IPS-20b (cell line): Measurements from ENCODE around the gene ZBP1.

Experiments used
- H3K27ac ChIP-seq: one replicate; pipeline ENCODE4 v1.5.1; 2013; ENCODE audit warnings: low read length
- H3K27me3 ChIP-seq: 2 replicates; pipeline ENCODE4 v1.6.1; 2013; ENCODE audit warnings: mild to moderate bottlenecking, low read length, inconsistent platforms; ENCODE audit not compliant: insufficient read depth
- H3K36me3 ChIP-seq: 2 replicates; pipeline ENCODE4 v1.6.1; 2013; ENCODE audit warnings: low read depth, mild to moderate bottlenecking, inconsistent platforms, low read length, moderate library complexity; ENCODE audit not compliant: insufficient read depth
- H3K4me1 ChIP-seq: 2 replicates; pipeline ENCODE4 v1.6.1; 2013; ENCODE audit warnings: mild to moderate bottlenecking, control low read depth, inconsistent platforms, low read length, moderate library complexity; ENCODE audit not compliant: insufficient read depth
- H3K4me3 ChIP-seq: 2 replicates; pipeline ENCODE4 v1.5.1; 2013; ENCODE audit warnings: mild to moderate bottlenecking, low read length, inconsistent platforms
- H3K9ac ChIP-seq: 2 replicates; pipeline ENCODE4 v1.6.1; 2013; ENCODE audit warnings: low read depth, mild to moderate bottlenecking, inconsistent platforms, low read length, moderate library complexity
- H3K9me3 ChIP-seq: 2 replicates; pipeline ENCODE4 v1.6.1; 2013; ENCODE audit warnings: mild to moderate bottlenecking, low read depth, low read length, inconsistent platforms; ENCODE audit not compliant: insufficient read depth

Gene ZBP1

GRCh38 chr20:57663241-57663640 is 43.0 kb upstream of the ZBP1 start:
- peaks cover 12% of the 10 kb centered on the region; the same call in 1 of the 2 replicates for H3K4me1 ChIP-seq
- no peaks in the 10 kb centered on the region for H3K27me3 ChIP-seq
- no peak overlapping the region; the same call in 1 of the 2 replicates for H3K9ac ChIP-seq
- no peak overlapping the region for H3K27ac ChIP-seq
- H3K4me3 ChIP-seq: no peak overlapping the region
- H3K36me3 ChIP-seq: peaks cover 11% of the 10 kb centered on the region; the same call in 1 of the 2 replicates
- no peaks in the 10 kb centered on the region for H3K9me3 ChIP-seq

- Histone ChIP-seq H3K27ac (no peak overlapping the region), H3K4me1 (peaks cover 6% of the 10 kb centered on the region; the same call in 1 of the 2 replicates), H3K36me3 (peaks cover 17% of the 10 kb centered on the region; the same call in 1 of the 2 replicates), H3K4me3 (no peak overlapping the region), H3K9me3 (no peaks in the 10 kb centered on the region), H3K27me3 (no peaks in the 10 kb centered on the region), H3K9ac (no peak overlapping the region; the same call in none of the 2 replicates)
These were observed 42.4 kb upstream of the ZBP1 start for GRCh38 chr20:57662456-57663240.

GRCh38 chr20:57661746-57662455 is 41.7 kb upstream of the ZBP1 start:
- Histone ChIP-seq H3K9me3 (no peaks in the 10 kb centered on the region), H3K4me1 (peaks cover 6% of the 10 kb centered on the region; the same call in 1 of the 2 replicates), H3K36me3 (peaks cover 23% of the 10 kb centered on the region; the same call in 1 of the 2 replicates), H3K27ac (no peak overlapping the region), H3K9ac (no peak overlapping the region; the same call in 1 of the 2 replicates), H3K27me3 (no peaks in the 10 kb centered on the region), H3K4me3 (no peak overlapping the region)

- no peaks in the 10 kb centered on the region for H3K27me3 ChIP-seq
- peaks cover 1% of the 10 kb centered on the region; the same call in 1 of the 2 replicates for H3K4me1 ChIP-seq
- no peaks in the 10 kb centered on the region for H3K9me3 ChIP-seq
These were observed 40.9 kb upstream of the ZBP1 start for GRCh38 chr20:57660922-57661745.

GRCh38 chr20:57660181-57660921 is 40.1 kb upstream of the ZBP1 start:
- Histone ChIP-seq H3K4me3 (no peak overlapping the region), H3K9ac (no peak overlapping the region), H3K9me3 (no peaks in the 10 kb centered on the region), H3K27ac (no peak overlapping the region), H3K36me3 (peaks cover 29% of the 10 kb centered on the region; the same call in 1 of the 2 replicates), H3K4me1 (no peaks in the 10 kb centered on the region), H3K27me3 (no peaks in the 10 kb centered on the region)

More at GRCh38 chr20:57660922-57661745, 40.9 kb upstream of the ZBP1 start:
- Histone ChIP-seq H3K27ac (no peak overlapping the region), H3K36me3 (peaks cover 29% of the 10 kb centered on the region; the same call in 1 of the 2 replicates), H3K9ac (no peak overlapping the region), H3K4me3 (no peak overlapping the region)

- no peak overlapping the region for H3K27ac ChIP-seq
- peaks cover 29% of the 10 kb centered on the region; the same call in 1 of the 2 replicates for H3K36me3 ChIP-seq
- H3K9ac ChIP-seq: no peak overlapping the region
These were observed 39.4 kb upstream of the ZBP1 start for GRCh38 chr20:57659517-57660180.

GRCh38 chr20:57658833-57659516 is 38.7 kb upstream of the ZBP1 start:
- peaks cover 29% of the 10 kb centered on the region; the same call in 1 of the 2 replicates for H3K36me3 ChIP-seq
- H3K27ac ChIP-seq: no peak overlapping the region
- H3K9ac ChIP-seq: no peak overlapping the region
- H3K4me3 ChIP-seq: no peak overlapping the region
- no peaks in the 10 kb centered on the region for H3K9me3 ChIP-seq
- H3K4me1 ChIP-seq: peaks cover 2% of the 10 kb centered on the region; the same call in 1 of the 2 replicates
- H3K27me3 ChIP-seq: no peaks in the 10 kb centered on the region

More at GRCh38 chr20:57659517-57660180, 39.4 kb upstream of the ZBP1 start:
- no peak overlapping the region for H3K4me3 ChIP-seq
- H3K9me3 ChIP-seq: no peaks in the 10 kb centered on the region
- H3K4me1 ChIP-seq: no peaks in the 10 kb centered on the region; the same call in 1 of the 2 replicates
- H3K27me3 ChIP-seq: no peaks in the 10 kb centered on the region

GRCh38 chr20:57658447-57658832 is 38.2 kb upstream of the ZBP1 start:
- Histone ChIP-seq H3K27ac (no peak overlapping the region), H3K36me3 (peaks cover 29% of the 10 kb centered on the region; the same call in 1 of the 2 replicates), H3K9ac (no peak overlapping the region)

GRCh38 chr20:57657535-57658446 is 37.6 kb upstream of the ZBP1 start:
- peaks cover 2% of the 10 kb centered on the region for H3K4me1 ChIP-seq
- no peak overlapping the region for H3K4me3 ChIP-seq
- H3K9ac ChIP-seq: no peak overlapping the region
- H3K27ac ChIP-seq: no peak overlapping the region
- no peaks in the 10 kb centered on the region for H3K27me3 ChIP-seq
- H3K36me3 ChIP-seq: peaks cover 29% of the 10 kb centered on the region; the same call in 1 of the 2 replicates
- no peaks in the 10 kb centered on the region for H3K9me3 ChIP-seq

More at GRCh38 chr20:57658447-57658832, 38.2 kb upstream of the ZBP1 start:
- no peaks in the 10 kb centered on the region for H3K9me3 ChIP-seq
- no peak overlapping the region for H3K4me3 ChIP-seq
- peaks cover 2% of the 10 kb centered on the region for H3K4me1 ChIP-seq
- no peaks in the 10 kb centered on the region for H3K27me3 ChIP-seq
